HUES64 (cell line): ENCODE data around the gene SLC8A2.
"Not testable (repeated sequence)": the region's sequence is repeated elsewhere in the genome, so short reads cannot be mapped to it uniquely, and the experiment has no call there.

ENCODE experiments used
- H3K27ac ChIP-seq: 2 replicates; pipeline ENCODE4 v1.7.0; 2013; ENCODE audit warnings: low read depth, low read length, inconsistent platforms
- H3K27me3 ChIP-seq: 2 replicates; pipeline ENCODE4 v1.6.1; 2013; ENCODE audit warnings: mild to moderate bottlenecking, low read length; ENCODE audit not compliant: insufficient read depth
- H3K36me3 ChIP-seq: 2 replicates; pipeline ENCODE4 v1.6.1; 2013; ENCODE audit warnings: mild to moderate bottlenecking, low read length; ENCODE audit not compliant: insufficient read depth
- H3K4me1 ChIP-seq: 2 replicates; pipeline ENCODE4 v1.6.1; 2013; ENCODE audit warnings: mild to moderate bottlenecking, low read length, moderate library complexity; ENCODE audit not compliant: insufficient read depth
- H3K4me3 ChIP-seq: 2 replicates; pipeline ENCODE4 v1.5.1; 2013; ENCODE audit warnings: mild to moderate bottlenecking, low read length, moderate library complexity
- H3K9ac ChIP-seq: 2 replicates; pipeline ENCODE4 v1.6.1; 2013; ENCODE audit warnings: mild to moderate bottlenecking, low read depth, low read length
- H3K9me3 ChIP-seq: 2 replicates; pipeline ENCODE4 v1.6.1; 2013; ENCODE audit warnings: low read depth, low read length; ENCODE audit not compliant: insufficient read depth
- WGBS: fragments of 150-250, 120-280 bp; methylation state at CpG from one replicate; pipeline ENCODE4 v1.1.7; 2013; ENCODE audit warnings: missing lambda C conversion rate; 5-methylcytosine and 5-hydroxymethylcytosine counted together

The SLC8A2 gene

GRCh38 chr19:47404334-47405196 is 67.1 kb downstream of the SLC8A2 start:
- Histone ChIP-seq H3K36me3 (no peaks in the 10 kb centered on the region; the same call in 1 of the 2 replicates), H3K4me1 (no peaks in the 10 kb centered on the region), H3K9me3 (no peaks in the 10 kb centered on the region), H3K9ac (no peak overlapping the region), H3K4me3 (no peak overlapping the region), H3K27ac (no peak overlapping the region), H3K27me3 (no peaks in the 10 kb centered on the region)
- WGBS, result 90% methylated on average over 9 of the region's 9 CpGs

- Histone ChIP-seq H3K36me3 (no peaks in the 10 kb centered on the region; the same call in 1 of the 2 replicates), H3K27me3 (no peaks in the 10 kb centered on the region), H3K4me1 (peaks cover 10% of the 10 kb centered on the region; the same call in 1 of the 2 replicates), H3K4me3 (no peak overlapping the region), H3K9me3 (no peaks in the 10 kb centered on the region), H3K27ac (no peak overlapping the region), H3K9ac (no peak overlapping the region)
- 94% methylated on average over 16 of the region's 16 CpGs for WGBS
Measured at GRCh38 chr19:47402504-47402903, 69.2 kb downstream of the SLC8A2 start.

GRCh38 chr19:47398707-47399597 is 72.7 kb downstream of the SLC8A2 start:
- peaks cover 10% of the 10 kb centered on the region; the same call in 1 of the 2 replicates for H3K4me1 ChIP-seq
- H3K27ac ChIP-seq, result peak overlapping the region; percentile 65
- peak overlapping the region; percentile 2; the same call in 1 of the 2 replicates for H3K4me3 ChIP-seq
- peak overlapping the region; percentile 5 for H3K9ac ChIP-seq
- H3K36me3 ChIP-seq, result no peaks in the 10 kb centered on the region
- 43% methylated on average over 23 of the region's 24 CpGs for WGBS
- H3K27me3 ChIP-seq, result no peaks in the 10 kb centered on the region
- no peaks in the 10 kb centered on the region for H3K9me3 ChIP-seq

DNA sequence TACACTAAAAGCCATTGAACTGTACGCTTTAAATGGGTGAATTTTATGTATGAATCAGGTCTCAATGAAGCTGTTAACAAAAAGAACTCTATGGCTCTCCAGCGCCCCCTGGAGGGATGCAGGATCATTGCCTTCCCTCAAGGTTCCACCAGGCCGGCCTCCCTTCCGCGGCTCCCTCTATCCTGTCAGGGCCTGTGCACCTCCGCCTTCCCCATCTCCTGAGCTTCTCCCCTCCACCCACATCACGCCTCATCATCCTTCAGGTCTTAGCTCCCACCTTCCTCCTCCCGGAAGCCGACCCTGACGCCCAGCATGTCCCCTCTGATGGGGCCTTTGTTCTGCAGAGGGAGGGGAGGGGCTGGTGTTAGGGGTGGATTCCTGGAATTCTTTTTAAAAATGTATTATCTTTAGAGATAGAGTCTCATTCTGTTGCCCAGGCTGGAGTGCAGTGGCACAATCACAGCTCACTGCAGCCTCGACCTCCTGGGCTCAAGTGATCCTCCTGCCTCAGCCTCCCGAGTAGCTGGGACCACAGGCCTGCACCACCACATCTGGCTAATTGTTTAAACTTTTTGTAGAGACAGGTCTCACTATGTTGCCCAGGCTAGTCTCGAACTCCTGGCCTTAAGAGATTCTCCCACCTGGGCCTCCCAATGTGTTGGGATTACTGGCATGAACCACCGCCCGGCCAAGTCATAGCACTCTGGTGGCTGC is 80.0 kb downstream of the SLC8A2 start:
- no peaks in the 10 kb centered on the region for H3K4me1 ChIP-seq
- no peaks in the 10 kb centered on the region for H3K9me3 ChIP-seq
- no peak overlapping the region for H3K9ac ChIP-seq
- no peak overlapping the region for H3K4me3 ChIP-seq
- H3K36me3 ChIP-seq, result no peaks in the 10 kb centered on the region
- WGBS, result 38% methylated on average over 14 of the region's 15 CpGs
- peak overlapping the region; percentile 61 for H3K27ac ChIP-seq
- H3K27me3 ChIP-seq, result no peaks in the 10 kb centered on the region

DNA sequence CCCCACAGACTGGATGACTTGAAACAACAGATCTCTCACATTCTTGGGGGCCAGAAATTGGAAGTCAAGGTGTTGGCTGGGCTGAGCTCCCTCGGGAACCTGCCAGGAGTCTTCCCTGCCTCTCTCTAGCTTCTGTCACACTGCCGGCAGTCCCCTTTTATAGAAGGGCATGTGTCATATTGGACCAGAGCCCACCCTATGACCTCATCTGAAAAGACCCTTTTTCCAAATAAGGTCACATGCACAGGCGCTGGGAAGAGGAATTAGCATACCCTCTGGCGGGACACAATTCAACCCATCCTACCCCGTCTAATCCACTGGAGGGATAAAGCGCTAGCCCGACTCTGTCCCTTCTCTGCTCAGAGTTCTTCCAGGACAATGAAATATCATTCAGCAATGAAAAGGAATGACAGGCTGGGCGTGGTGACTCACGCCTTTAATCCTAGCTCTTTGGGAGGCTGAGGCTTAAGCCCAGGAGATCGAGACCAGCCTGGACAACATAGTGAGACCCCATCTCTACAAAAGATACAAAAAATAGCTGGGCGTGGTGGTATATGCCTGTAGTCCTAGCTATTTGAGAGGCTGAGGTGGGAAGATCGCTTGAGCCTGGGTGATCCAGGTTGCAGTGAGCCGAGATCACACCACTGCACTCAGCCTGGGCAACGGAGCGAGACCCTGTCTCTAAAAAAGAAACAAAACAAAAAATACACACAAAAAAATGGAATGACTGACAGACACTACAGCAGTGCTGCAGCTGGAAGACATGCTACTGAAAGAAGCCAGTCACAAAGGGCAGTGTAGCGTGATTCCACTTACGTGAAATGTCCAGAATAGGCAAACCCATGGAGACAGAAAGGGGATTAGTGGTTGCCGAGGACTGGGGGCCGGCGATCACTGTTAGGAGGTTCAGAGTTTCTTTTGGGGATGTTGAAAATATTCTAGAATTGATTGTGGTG is 80.9 kb downstream of the SLC8A2 start:
- 86% methylated on average over 20 of the region's 20 CpGs for WGBS
- H3K9me3 ChIP-seq, result no peaks in the 10 kb centered on the region
- H3K27ac ChIP-seq, result peak overlapping the region; percentile 61
- no peak overlapping the region for H3K4me3 ChIP-seq
- H3K27me3 ChIP-seq, result no peaks in the 10 kb centered on the region
- H3K36me3 ChIP-seq, result no peaks in the 10 kb centered on the region
- H3K4me1 ChIP-seq, result no peaks in the 10 kb centered on the region
- H3K9ac ChIP-seq, result no peak overlapping the region

GRCh38 chr19:47389150-47389556 is 82.5 kb downstream of the SLC8A2 start:
- WGBS, result 90% methylated on average over 9 of the region's 9 CpGs

DNA sequence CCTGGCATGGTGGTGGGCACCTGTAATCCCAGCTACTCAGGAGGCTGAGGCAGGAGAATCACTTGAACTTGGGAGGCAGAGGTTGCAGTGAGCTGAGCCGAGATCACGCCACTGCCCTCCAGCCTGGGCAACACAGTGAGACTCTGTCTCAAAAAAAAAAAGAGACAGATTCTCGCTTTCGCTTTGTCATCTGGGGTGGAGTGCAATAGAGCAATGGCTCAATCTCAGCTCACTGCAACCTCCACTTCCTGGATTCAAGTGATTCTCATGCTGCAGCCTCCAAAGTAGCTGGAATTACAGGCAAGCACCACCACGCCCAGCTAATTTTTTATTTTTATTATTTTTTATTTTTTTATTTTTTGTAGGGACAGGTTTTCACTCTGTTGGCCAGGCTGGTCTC is 83.0 kb downstream of the SLC8A2 start:
- WGBS, result 94% methylated on average over 4 of the region's 5 CpGs
- not testable (repeated sequence) for H3K9ac ChIP-seq, H3K4me1 ChIP-seq, H3K27ac ChIP-seq, H3K36me3 ChIP-seq, H3K4me3 ChIP-seq, H3K27me3 ChIP-seq, H3K9me3 ChIP-seq

More at GRCh38 chr19:47389150-47389556, 82.5 kb downstream of the SLC8A2 start:
- Histone ChIP-seq H3K9me3 (no peaks in the 10 kb centered on the region), H3K27me3 (no peaks in the 10 kb centered on the region), H3K4me3 (no peak overlapping the region), H3K36me3 (no peaks in the 10 kb centered on the region), H3K9ac (no peak overlapping the region), H3K4me1 (no peaks in the 10 kb centered on the region), H3K27ac (no peak overlapping the region)

DNA sequence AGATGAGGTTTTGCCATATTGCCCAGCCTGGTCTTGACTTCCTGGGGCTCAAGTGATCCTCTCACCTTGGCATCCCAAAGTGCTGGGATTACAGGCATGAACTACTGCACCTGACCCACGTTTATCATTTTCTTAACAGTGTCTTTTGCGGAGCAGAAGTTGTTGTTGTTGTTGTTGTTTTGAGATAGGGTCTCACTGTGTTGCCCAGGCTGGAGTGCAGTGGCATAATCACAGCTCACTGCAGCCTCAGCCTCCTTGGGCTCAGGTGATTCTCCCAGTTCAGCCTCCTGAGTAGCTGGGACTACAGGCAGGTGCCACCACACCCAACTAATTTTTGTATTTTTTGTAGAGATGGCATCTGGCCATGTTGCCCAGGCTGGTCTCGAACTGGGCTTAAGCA is 84.1 kb downstream of the SLC8A2 start:
- not testable (repeated sequence) for H3K9ac ChIP-seq, H3K9me3 ChIP-seq, H3K27ac ChIP-seq, H3K4me1 ChIP-seq, H3K4me3 ChIP-seq, H3K36me3 ChIP-seq, H3K27me3 ChIP-seq
- 99% methylated on average over 3 of the region's 3 CpGs for WGBS

DNA sequence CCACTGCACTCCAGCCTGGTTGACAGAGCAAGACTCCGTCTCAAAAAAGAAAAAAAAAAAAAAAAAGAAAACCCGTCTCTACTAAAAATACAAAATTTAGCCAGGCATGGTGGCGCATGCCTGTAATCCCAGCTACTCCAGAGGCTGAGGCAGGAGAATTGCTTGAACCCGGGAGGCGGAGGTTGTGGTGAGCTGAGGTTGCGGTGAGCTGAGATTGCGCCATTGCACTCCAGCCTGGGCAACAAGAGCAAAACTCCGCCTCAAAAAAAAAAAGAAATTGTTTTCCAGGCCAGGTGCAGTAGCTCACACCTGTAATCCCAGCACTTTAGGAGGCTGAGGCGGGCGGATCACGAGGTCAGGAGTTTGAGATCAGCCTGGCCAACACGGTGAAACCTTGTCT is 85.1 kb downstream of the SLC8A2 start:
- not testable (repeated sequence) for H3K9ac ChIP-seq, H3K27me3 ChIP-seq, H3K27ac ChIP-seq, H3K4me3 ChIP-seq, H3K4me1 ChIP-seq, H3K36me3 ChIP-seq, H3K9me3 ChIP-seq
- WGBS, result 96% methylated on average over 11 of the region's 12 CpGs

DNA sequence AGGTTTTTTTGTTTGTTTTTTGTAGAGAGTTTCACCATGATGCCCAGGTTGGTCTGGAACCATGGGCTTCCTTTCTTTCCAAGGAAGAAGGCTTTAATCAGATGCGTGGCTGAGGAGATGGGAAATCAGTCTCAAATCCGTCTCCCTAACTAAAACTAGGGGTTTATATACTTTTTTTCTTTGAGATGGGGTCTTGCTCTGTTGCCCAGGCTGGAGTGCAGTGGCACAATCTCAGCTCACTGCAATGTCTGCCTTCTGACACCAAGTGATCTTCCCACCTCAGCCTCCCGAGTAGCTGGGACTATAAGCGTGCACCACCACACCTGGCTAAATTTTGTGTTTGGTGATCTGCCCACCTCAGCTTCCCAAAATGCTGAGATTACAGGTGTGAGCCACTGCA is 87.2 kb downstream of the SLC8A2 start:
- H3K27me3 ChIP-seq, H3K9ac ChIP-seq, H3K27ac ChIP-seq, H3K4me1 ChIP-seq, H3K4me3 ChIP-seq, H3K9me3 ChIP-seq: not testable (repeated sequence)
- H3K36me3 ChIP-seq, result peaks cover 29% of the 10 kb centered on the region
- WGBS, result 96% methylated on average over 2 of the region's 4 CpGs
